OCI-LY1 (cell line): ENCODE data around the gene NRCAM.

ENCODE experiments used
- H2AFZ ChIP-seq: fragments of 200-600 bp; sonication (generic), shearing (Covaris generic); 2 replicates; pipeline ENCODE4 v1.6.0; 2014; ENCODE audit warnings: antibody characterized with exemption, mild to moderate bottlenecking, low read length
- H3F3A ChIP-seq: fragments of 200-600 bp; sonication (generic), shearing (Covaris generic); 2 replicates; pipeline ENCODE4 v1.6.0; 2014; ENCODE audit warnings: mild to moderate bottlenecking, antibody characterized with exemption, low read length, moderate library complexity; ENCODE audit not compliant: insufficient read depth
- H3K27ac ChIP-seq: fragments of 200-600 bp; sonication (generic); 2 replicates; pipeline ENCODE4 v1.5.1; 2014; ENCODE audit warnings: low read length, mixed run types, mild to moderate bottlenecking, low read depth; ENCODE audit not compliant: poor library complexity, severe bottlenecking
- H3K27me3 ChIP-seq: fragments of 200-600 bp; sonication (generic); 2 replicates; pipeline ENCODE4 v1.6.0; 2014; ENCODE audit warnings: antibody characterized with exemption, mild to moderate bottlenecking, low read length, moderate library complexity; ENCODE audit not compliant: insufficient read depth
- H3K36me3 ChIP-seq: fragments of 200-600 bp; sonication (generic); 2 replicates; pipeline ENCODE4 v1.6.1; 2014; ENCODE audit warnings: mild to moderate bottlenecking, antibody characterized with exemption, low read length, moderate library complexity, mixed read lengths; ENCODE audit not compliant: insufficient read depth
- H3K4me1 ChIP-seq: fragments of 200-600 bp; sonication (generic); 2 replicates; pipeline ENCODE4 v1.5.1; 2014; ENCODE audit warnings: mild to moderate bottlenecking, low read length, moderate library complexity; ENCODE audit not compliant: insufficient read depth, severe bottlenecking
- H3K4me2 ChIP-seq: fragments of 200-600 bp; sonication (generic), shearing (Covaris generic); 2 replicates; pipeline ENCODE4 v1.6.1; 2014; ENCODE audit warnings: low read length
- H3K4me3 ChIP-seq: fragments of 200-600 bp; sonication (generic); 2 replicates; pipeline ENCODE4 v1.5.1; 2014; ENCODE audit warnings: low read length, low read depth, mild to moderate bottlenecking, mixed read lengths; ENCODE audit not compliant: poor library complexity, severe bottlenecking
- H3K79me2 ChIP-seq: fragments of 200-600 bp; shearing (Covaris generic); 2 replicates; pipeline ENCODE4 v1.6.1; 2016; ENCODE audit warnings: mixed run types, low read length, mixed read lengths; ENCODE audit not compliant: insufficient read depth
- H3K9ac ChIP-seq: fragments of 200-600 bp; sonication (generic), shearing (Covaris generic); 2 replicates; pipeline ENCODE4 v1.6.1; 2014; ENCODE audit warnings: mild to moderate bottlenecking, low read length, mixed read lengths
- H3K9me2 ChIP-seq: fragments of 200-600 bp; sonication (generic), shearing (Covaris generic); 2 replicates; pipeline ENCODE4 v1.6.1; 2014; ENCODE audit warnings: low read depth, mild to moderate bottlenecking, low read length, mixed read lengths
- H3K9me3 ChIP-seq: fragments of 200-600 bp; shearing (Covaris generic); 2 replicates; pipeline ENCODE4 v1.6.1; 2014; ENCODE audit warnings: low read length, mixed read lengths
- H4K20me1 ChIP-seq: fragments of 200-600 bp; sonication (generic), shearing (Covaris generic); 2 replicates; pipeline ENCODE4 v1.6.0; 2016; ENCODE audit warnings: mild to moderate bottlenecking, low read length; ENCODE audit not compliant: insufficient read depth
- EZH2 ChIP-seq: fragments of 200-600 bp; sonication (generic), shearing (Covaris generic); IDR thresholded peaks from 2 replicates; pipeline ENCODE4 v1.8.0; 2017; ENCODE audit warnings: borderline replicate concordance, mixed run types, mild to moderate bottlenecking, antibody characterized with exemption, low read length, moderate library complexity, mixed read lengths
- TF ChIP-seq, protein P1 (sequence below): fragments of 200-600 bp; sonication (generic), shearing (Covaris generic); IDR thresholded peaks from 2 replicates; pipeline ENCODE4 v1.5.1; 2017; ENCODE audit warnings: mild to moderate bottlenecking, antibody characterized with exemption, low read length, moderate library complexity, mixed read lengths

NRCAM gene

DNA sequence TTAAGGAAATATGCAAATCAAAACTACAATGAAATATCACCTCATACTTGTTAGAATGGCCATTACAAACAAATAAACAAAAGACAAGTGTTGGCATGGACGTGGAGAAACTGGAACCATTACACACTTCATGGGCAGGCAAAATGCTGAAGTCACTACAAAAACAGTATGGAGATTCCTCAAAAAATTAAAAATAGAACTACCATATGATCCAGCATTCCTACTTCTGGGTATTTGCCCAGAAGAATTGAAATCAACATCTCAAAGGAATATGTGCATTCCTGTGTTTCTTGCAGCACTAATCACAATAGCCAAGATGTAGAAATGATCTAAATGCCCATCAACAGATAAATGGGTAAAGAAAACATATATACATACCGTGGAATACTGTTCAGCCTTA is 83.6 kb downstream of the NRCAM start:
- Histone ChIP-seq H3K27me3 (no peaks in the 10 kb centered on the region), H3K4me3 (no peak overlapping the region), H3K79me2 (no peaks in the 10 kb centered on the region), H3K9ac (no peak overlapping the region), H4K20me1 (no peaks in the 10 kb centered on the region), H2AFZ (no peak overlapping the region), H3K36me3 (no peaks in the 10 kb centered on the region), H3F3A (no peaks in the 10 kb centered on the region), H3K9me3 (no peaks in the 10 kb centered on the region), H3K4me1 (no peaks in the 10 kb centered on the region), H3K9me2 (no peaks in the 10 kb centered on the region), H3K4me2 (no peak overlapping the region), H3K27ac (no peak overlapping the region)
- TF ChIP-seq EZH2 = no peak
- TF ChIP-seq, protein P1, sequence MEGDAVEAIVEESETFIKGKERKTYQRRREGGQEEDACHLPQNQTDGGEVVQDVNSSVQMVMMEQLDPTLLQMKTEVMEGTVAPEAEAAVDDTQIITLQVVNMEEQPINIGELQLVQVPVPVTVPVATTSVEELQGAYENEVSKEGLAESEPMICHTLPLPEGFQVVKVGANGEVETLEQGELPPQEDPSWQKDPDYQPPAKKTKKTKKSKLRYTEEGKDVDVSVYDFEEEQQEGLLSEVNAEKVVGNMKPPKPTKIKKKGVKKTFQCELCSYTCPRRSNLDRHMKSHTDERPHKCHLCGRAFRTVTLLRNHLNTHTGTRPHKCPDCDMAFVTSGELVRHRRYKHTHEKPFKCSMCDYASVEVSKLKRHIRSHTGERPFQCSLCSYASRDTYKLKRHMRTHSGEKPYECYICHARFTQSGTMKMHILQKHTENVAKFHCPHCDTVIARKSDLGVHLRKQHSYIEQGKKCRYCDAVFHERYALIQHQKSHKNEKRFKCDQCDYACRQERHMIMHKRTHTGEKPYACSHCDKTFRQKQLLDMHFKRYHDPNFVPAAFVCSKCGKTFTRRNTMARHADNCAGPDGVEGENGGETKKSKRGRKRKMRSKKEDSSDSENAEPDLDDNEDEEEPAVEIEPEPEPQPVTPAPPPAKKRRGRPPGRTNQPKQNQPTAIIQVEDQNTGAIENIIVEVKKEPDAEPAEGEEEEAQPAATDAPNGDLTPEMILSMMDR = no peak

DNA sequence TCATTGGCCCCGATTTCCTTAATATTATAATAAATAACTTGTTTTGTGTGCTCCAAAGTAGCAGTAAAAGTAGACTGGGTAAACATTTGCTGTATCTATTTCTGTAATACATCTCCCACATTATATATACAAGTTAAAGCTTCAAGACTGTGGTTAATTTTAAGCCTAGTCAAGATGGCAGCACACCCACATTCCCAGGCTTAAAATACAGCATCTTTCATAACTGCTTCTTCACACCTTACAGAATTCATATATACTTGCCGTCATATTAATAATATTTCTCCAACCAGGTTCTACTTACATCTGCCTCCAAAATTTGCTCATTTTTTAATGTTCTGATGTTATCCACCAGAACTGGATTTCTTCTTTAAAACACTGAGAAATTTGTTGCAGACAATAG is 85.6 kb downstream of the NRCAM start:
- Histone ChIP-seq H3K9ac (no peak overlapping the region), H2AFZ (no peak overlapping the region), H3K79me2 (no peaks in the 10 kb centered on the region), H3K4me2 (no peak overlapping the region), H3K36me3 (no peaks in the 10 kb centered on the region), H3K9me3 (no peaks in the 10 kb centered on the region), H3K4me1 (no peaks in the 10 kb centered on the region), H3K4me3 (no peak overlapping the region), H3K27ac (no peak overlapping the region), H3F3A (no peaks in the 10 kb centered on the region), H4K20me1 (no peaks in the 10 kb centered on the region), H3K27me3 (no peaks in the 10 kb centered on the region), H3K9me2 (no peaks in the 10 kb centered on the region)
- no peak for TF ChIP-seq EZH2
- TF ChIP-seq, protein P1 = no peak

DNA sequence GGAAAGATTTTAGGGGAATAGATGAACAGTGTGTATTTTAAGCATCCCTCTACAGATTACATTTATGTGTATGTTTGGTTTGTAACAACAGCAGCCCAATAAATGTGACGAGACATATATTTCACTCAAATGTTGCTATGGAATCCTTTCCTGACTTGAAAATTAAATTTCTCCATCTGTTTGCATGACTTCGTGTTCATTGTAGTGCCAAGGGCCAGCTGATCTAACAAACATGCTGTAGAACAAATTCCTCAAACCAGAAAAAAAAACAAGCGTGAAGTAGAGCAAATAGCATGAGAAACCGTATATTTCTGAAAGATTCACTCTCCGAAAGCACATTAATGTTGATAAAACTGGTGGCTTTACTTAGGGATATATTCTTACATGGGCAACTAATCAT is 87.8 kb downstream of the NRCAM start:
- Histone ChIP-seq H3K9me2 (no peaks in the 10 kb centered on the region), H3K27ac (no peak overlapping the region), H3K4me2 (no peak overlapping the region), H3K4me3 (no peak overlapping the region), H3F3A (no peaks in the 10 kb centered on the region), H4K20me1 (no peaks in the 10 kb centered on the region), H3K9me3 (no peaks in the 10 kb centered on the region), H3K27me3 (no peaks in the 10 kb centered on the region), H3K9ac (no peak overlapping the region), H3K36me3 (no peaks in the 10 kb centered on the region), H2AFZ (no peak overlapping the region), H3K79me2 (no peaks in the 10 kb centered on the region), H3K4me1 (no peaks in the 10 kb centered on the region)
- TF ChIP-seq, protein P1 = no peak
- no peak for TF ChIP-seq EZH2
